ENCODE results near the gene MVB12B.

The MVB12B gene

DNA sequence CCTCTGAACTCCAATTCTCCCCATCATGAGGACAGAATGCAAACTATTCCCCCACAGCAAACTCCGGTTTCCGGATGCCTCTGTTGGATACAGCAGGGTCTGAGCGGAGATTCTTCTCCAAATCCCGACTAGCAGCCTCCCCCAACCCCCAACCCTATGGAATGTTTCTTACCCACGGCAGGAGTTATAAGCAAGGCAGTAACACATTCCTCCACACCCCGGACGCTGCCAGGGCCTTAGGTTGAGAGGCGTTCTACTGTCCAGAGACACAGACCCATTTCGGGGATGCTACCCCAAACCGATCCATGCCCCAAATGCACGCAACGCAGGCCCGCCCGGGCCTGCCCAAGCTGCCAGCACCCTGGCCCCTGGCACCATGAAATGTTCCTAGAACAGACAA is 201.5 kb downstream of the MVB12B start:
- no peak for DNase-seq (ENCODE audit: low read depth)

GRCh38 chr9:126528915-126529314 is 202.3 kb downstream of the MVB12B start:
- no peak for DNase-seq (ENCODE audit: low read depth)

More for the DNA sequence above, 201.5 kb downstream of the MVB12B start:
- no peaks in the 10 kb centered on the region for H3K36me3 ChIP-seq (ENCODE audit: control insufficient read depth, insufficient read depth, low read length, severe bottlenecking)
- peaks cover 57% of the 10 kb centered on the region for H3K27me3 ChIP-seq (replicated peaks; ENCODE audit: control insufficient read depth, insufficient read depth, low read length)
- H3K4me3 ChIP-seq (ENCODE audit: low read length) = no peak overlapping the region
- no peaks in the 10 kb centered on the region for H3K9me3 ChIP-seq (ENCODE audit: control insufficient read depth, low read length)
- no peaks in the 10 kb centered on the region for H3K4me1 ChIP-seq (ENCODE audit: control insufficient read depth, insufficient read depth, low read length)
- H3K9ac ChIP-seq (ENCODE audit: low read length) = no peak overlapping the region

GRCh38 chr9:126531035-126531571 is 204.5 kb downstream of the MVB12B start:
- Histone ChIP-seq H3K4me3 (ENCODE audit: low read length) (no peak overlapping the region), H3K9ac (ENCODE audit: low read length) (no peak overlapping the region), H3K36me3 (ENCODE audit: control insufficient read depth, insufficient read depth, low read length, severe bottlenecking) (no peaks in the 10 kb centered on the region), H3K9me3 (ENCODE audit: control insufficient read depth, low read length) (no peaks in the 10 kb centered on the region), H3K4me1 (ENCODE audit: control insufficient read depth, insufficient read depth, low read length) (no peaks in the 10 kb centered on the region), H3K27me3 (replicated peaks; ENCODE audit: control insufficient read depth, insufficient read depth, low read length) (peaks cover 49% of the 10 kb centered on the region)
- no peak for DNase-seq (ENCODE audit: low read depth)

More at GRCh38 chr9:126528915-126529314, 202.3 kb downstream of the MVB12B start:
- no peak overlapping the region for H3K4me3 ChIP-seq (ENCODE audit: low read length)
- peaks cover 52% of the 10 kb centered on the region for H3K27me3 ChIP-seq (replicated peaks; ENCODE audit: control insufficient read depth, insufficient read depth, low read length)
- H3K4me1 ChIP-seq (ENCODE audit: control insufficient read depth, insufficient read depth, low read length) = no peaks in the 10 kb centered on the region
- no peaks in the 10 kb centered on the region for H3K36me3 ChIP-seq (ENCODE audit: control insufficient read depth, insufficient read depth, low read length, severe bottlenecking)
- H3K9me3 ChIP-seq (ENCODE audit: control insufficient read depth, low read length) = no peaks in the 10 kb centered on the region
- H3K9ac ChIP-seq (ENCODE audit: low read length) = no peak overlapping the region

DNA sequence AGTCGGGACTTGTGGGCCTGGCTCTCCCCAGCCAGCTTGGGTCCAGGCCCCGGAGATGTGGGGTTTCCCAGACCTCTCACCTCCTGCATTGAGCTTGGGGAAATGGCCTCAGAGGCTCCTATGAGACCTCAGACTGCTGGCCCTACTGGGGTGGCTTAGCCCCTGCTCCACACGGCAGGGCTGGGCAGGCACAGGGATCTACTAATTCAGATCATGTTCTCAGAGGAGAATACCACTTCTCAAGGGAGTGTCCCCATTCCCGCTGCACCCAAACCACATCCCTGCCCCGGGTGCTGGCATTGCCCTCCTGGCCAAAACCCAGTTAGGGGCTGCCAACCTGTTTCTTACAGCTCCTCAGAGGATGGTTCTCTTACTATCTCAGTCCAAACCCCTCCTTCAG is 205.0 kb downstream of the MVB12B start:
- Histone ChIP-seq H3K27me3 (replicated peaks; ENCODE audit: control insufficient read depth, insufficient read depth, low read length) (peaks cover 50% of the 10 kb centered on the region), H3K36me3 (ENCODE audit: control insufficient read depth, insufficient read depth, low read length, severe bottlenecking) (no peaks in the 10 kb centered on the region), H3K9ac (ENCODE audit: low read length) (no peak overlapping the region), H3K4me1 (ENCODE audit: control insufficient read depth, insufficient read depth, low read length) (no peaks in the 10 kb centered on the region), H3K9me3 (ENCODE audit: control insufficient read depth, low read length) (no peaks in the 10 kb centered on the region), H3K4me3 (ENCODE audit: low read length) (no peak overlapping the region)
- DNase-seq (ENCODE audit: low read depth) = no peak

DNA sequence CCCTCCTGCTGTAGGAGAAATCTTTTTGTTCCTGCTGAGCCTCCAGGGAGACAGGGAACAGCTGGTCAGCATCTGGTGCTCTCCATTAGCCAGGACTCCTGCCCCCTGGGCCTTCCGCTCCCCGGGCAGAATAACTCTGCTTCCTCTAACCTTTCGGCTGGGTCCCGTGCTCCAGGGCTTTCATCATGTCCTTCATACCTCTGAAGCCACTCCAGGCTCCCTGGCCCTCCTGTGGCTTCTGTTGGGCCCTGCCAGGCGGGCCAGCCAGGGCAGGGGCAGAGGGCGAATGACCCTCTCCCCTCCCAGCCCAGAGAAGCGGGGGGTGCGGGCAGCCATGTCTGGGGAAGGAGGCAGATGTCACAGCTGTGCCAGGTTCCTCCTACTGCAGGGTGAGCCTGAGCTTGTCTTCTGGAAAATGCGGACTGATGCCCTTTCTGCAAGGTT is 205.4 kb downstream of the MVB12B start:
- Histone ChIP-seq H3K4me3 (ENCODE audit: low read length) (no peak overlapping the region), H3K36me3 (ENCODE audit: control insufficient read depth, insufficient read depth, low read length, severe bottlenecking) (no peaks in the 10 kb centered on the region), H3K27me3 (replicated peaks; ENCODE audit: control insufficient read depth, insufficient read depth, low read length) (peaks cover 48% of the 10 kb centered on the region), H3K9ac (ENCODE audit: low read length) (no peak overlapping the region), H3K4me1 (ENCODE audit: control insufficient read depth, insufficient read depth, low read length) (no peaks in the 10 kb centered on the region), H3K9me3 (ENCODE audit: control insufficient read depth, low read length) (no peaks in the 10 kb centered on the region)
- DNase-seq (ENCODE audit: low read depth) = peak; percentile 18

GRCh38 chr9:126532489-126532888 is 205.9 kb downstream of the MVB12B start:
- H3K4me1 ChIP-seq (ENCODE audit: control insufficient read depth, insufficient read depth, low read length) = no peaks in the 10 kb centered on the region
- H3K27me3 ChIP-seq (replicated peaks; ENCODE audit: control insufficient read depth, insufficient read depth, low read length) = peaks cover 44% of the 10 kb centered on the region
- H3K4me3 ChIP-seq (ENCODE audit: low read length) = no peak overlapping the region
- DNase-seq (ENCODE audit: low read depth) = peak; percentile 25
- no peaks in the 10 kb centered on the region for H3K36me3 ChIP-seq (ENCODE audit: control insufficient read depth, insufficient read depth, low read length, severe bottlenecking)
- no peak overlapping the region for H3K9ac ChIP-seq (ENCODE audit: low read length)
- H3K9me3 ChIP-seq (ENCODE audit: control insufficient read depth, low read length) = no peaks in the 10 kb centered on the region

GRCh38 chr9:126532951-126533925 is 206.6 kb downstream of the MVB12B start:
- no peaks in the 10 kb centered on the region for H3K9me3 ChIP-seq (ENCODE audit: control insufficient read depth, low read length)
- no peak overlapping the region for H3K9ac ChIP-seq (ENCODE audit: low read length)
- H3K27me3 ChIP-seq (replicated peaks; ENCODE audit: control insufficient read depth, insufficient read depth, low read length) = peaks cover 50% of the 10 kb centered on the region
- DNase-seq (ENCODE audit: low read depth) = no peak
- no peak overlapping the region for H3K4me3 ChIP-seq (ENCODE audit: low read length)
- H3K36me3 ChIP-seq (ENCODE audit: control insufficient read depth, insufficient read depth, low read length, severe bottlenecking) = no peaks in the 10 kb centered on the region
- H3K4me1 ChIP-seq (ENCODE audit: control insufficient read depth, insufficient read depth, low read length) = no peaks in the 10 kb centered on the region

- H3K4me1 ChIP-seq (ENCODE audit: control insufficient read depth, insufficient read depth, low read length) = no peaks in the 10 kb centered on the region
- no peak overlapping the region for H3K9ac ChIP-seq (ENCODE audit: low read length)
- DNase-seq (ENCODE audit: low read depth) = no peak
- H3K4me3 ChIP-seq (ENCODE audit: low read length) = no peak overlapping the region
- peaks cover 50% of the 10 kb centered on the region for H3K27me3 ChIP-seq (replicated peaks; ENCODE audit: control insufficient read depth, insufficient read depth, low read length)
- H3K36me3 ChIP-seq (ENCODE audit: control insufficient read depth, insufficient read depth, low read length, severe bottlenecking) = no peaks in the 10 kb centered on the region
- H3K9me3 ChIP-seq (ENCODE audit: control insufficient read depth, low read length) = no peaks in the 10 kb centered on the region
Observed at GRCh38 chr9:126533926-126534310, 207.3 kb downstream of the MVB12B start.

- Histone ChIP-seq H3K27me3 (replicated peaks; ENCODE audit: control insufficient read depth, insufficient read depth, low read length) (peaks cover 50% of the 10 kb centered on the region), H3K4me1 (ENCODE audit: control insufficient read depth, insufficient read depth, low read length) (no peaks in the 10 kb centered on the region), H3K9me3 (ENCODE audit: control insufficient read depth, low read length) (no peaks in the 10 kb centered on the region), H3K36me3 (ENCODE audit: control insufficient read depth, insufficient read depth, low read length, severe bottlenecking) (no peaks in the 10 kb centered on the region), H3K9ac (ENCODE audit: low read length) (no peak overlapping the region), H3K4me3 (ENCODE audit: low read length) (no peak overlapping the region)
- DNase-seq (ENCODE audit: low read depth) = peak; percentile 36
Observed at GRCh38 chr9:126534431-126535186, 208.0 kb downstream of the MVB12B start.

GRCh38 chr9:126536131-126536530 is 209.5 kb downstream of the MVB12B start:
- Histone ChIP-seq H3K9me3 (ENCODE audit: control insufficient read depth, low read length) (no peaks in the 10 kb centered on the region), H3K27me3 (replicated peaks; ENCODE audit: control insufficient read depth, insufficient read depth, low read length) (peaks cover 38% of the 10 kb centered on the region), H3K9ac (ENCODE audit: low read length) (no peak overlapping the region), H3K4me3 (ENCODE audit: low read length) (no peak overlapping the region), H3K4me1 (ENCODE audit: control insufficient read depth, insufficient read depth, low read length) (no peaks in the 10 kb centered on the region), H3K36me3 (ENCODE audit: control insufficient read depth, insufficient read depth, low read length, severe bottlenecking) (no peaks in the 10 kb centered on the region)
- DNase-seq (ENCODE audit: low read depth) = no peak

- H3K4me3 ChIP-seq (ENCODE audit: low read length) = no peak overlapping the region
- DNase-seq (ENCODE audit: low read depth) = no peak
- H3K9ac ChIP-seq (ENCODE audit: low read length) = no peak overlapping the region
- peaks cover 32% of the 10 kb centered on the region for H3K27me3 ChIP-seq (replicated peaks; ENCODE audit: control insufficient read depth, insufficient read depth, low read length)
- no peaks in the 10 kb centered on the region for H3K9me3 ChIP-seq (ENCODE audit: control insufficient read depth, low read length)
- H3K4me1 ChIP-seq (ENCODE audit: control insufficient read depth, insufficient read depth, low read length) = no peaks in the 10 kb centered on the region
- no peaks in the 10 kb centered on the region for H3K36me3 ChIP-seq (ENCODE audit: control insufficient read depth, insufficient read depth, low read length, severe bottlenecking)
Observed at GRCh38 chr9:126536841-126537465, 210.3 kb downstream of the MVB12B start.
